HFFc6 (cell line): ENCODE data around the gene MEGF9. TPM values are rescaled to one million over a fixed set of nuclear protein-coding genes. Genes with fewer than 3 reads are reported as not detected.

ENCODE experiments used
- DNase-seq: peaks from one replicate; pipeline ENCODE4 v3.0.0-alpha.2; 2018
- H3K27ac Mint-ChIP-seq: 2 replicates; pipeline ENCODE4 v1.8.0; 2020; ENCODE audit warnings: mild to moderate bottlenecking, mixed read lengths
- H3K27me3 Mint-ChIP-seq: 2 replicates; pipeline ENCODE4 v1.8.0; 2021; ENCODE audit warnings: mild to moderate bottlenecking, moderate library complexity, mixed read lengths; ENCODE audit not compliant: insufficient read depth
- H3K36me3 Mint-ChIP-seq: 2 replicates; pipeline ENCODE4 v1.8.0; 2021; ENCODE audit warnings: low read depth, mixed read lengths
- H3K4me1 Mint-ChIP-seq: 2 replicates; pipeline ENCODE4 v1.8.0; 2020; ENCODE audit warnings: low read depth, mixed read lengths
- H3K4me3 Mint-ChIP-seq: 2 replicates; pipeline ENCODE4 v1.8.0; 2020; ENCODE audit warnings: mild to moderate bottlenecking, moderate library complexity, mixed read lengths
- H3K9me3 Mint-ChIP-seq: 2 replicates; pipeline ENCODE4 v1.8.0; 2020; ENCODE audit warnings: mild to moderate bottlenecking, mixed read lengths
- total RNA-seq, 6 experiments: library from RNA; stranded (reverse); fragmentation: NEBNext Ultra II Directional; extraction: Animal tissue kit (Norgen Biotek cat#: 25700); gene quantifications; 2 replicates in 1 of 6; 3 replicates in 5 of 6; pipeline ENCODE4 v1.2.3, GENCODE V29; 2021
- TF ChIP-seq, protein P1 (sequence below): fragments of 200-600 bp; sonication (generic); IDR thresholded peaks from 2 replicates; pipeline ENCODE4 v1.5.0; 2021; ENCODE audit warnings: antibody characterized with exemption, mild to moderate bottlenecking

The MEGF9 gene
- total RNA-seq, 6 experiments from 2014 or later = 5.1 to 9.8 (median 8.8) TPM

- Mint-ChIP-seq H3K4me1 (peaks cover 10% of the 10 kb centered on the region), H3K27me3 (peaks cover 3% of the 10 kb centered on the region), H3K27ac (no peak overlapping the region), H3K36me3 (no peaks in the 10 kb centered on the region), H3K4me3 (no peak overlapping the region), H3K9me3 (no peaks in the 10 kb centered on the region)
- no peak for DNase-seq
- TF ChIP-seq, protein P1, sequence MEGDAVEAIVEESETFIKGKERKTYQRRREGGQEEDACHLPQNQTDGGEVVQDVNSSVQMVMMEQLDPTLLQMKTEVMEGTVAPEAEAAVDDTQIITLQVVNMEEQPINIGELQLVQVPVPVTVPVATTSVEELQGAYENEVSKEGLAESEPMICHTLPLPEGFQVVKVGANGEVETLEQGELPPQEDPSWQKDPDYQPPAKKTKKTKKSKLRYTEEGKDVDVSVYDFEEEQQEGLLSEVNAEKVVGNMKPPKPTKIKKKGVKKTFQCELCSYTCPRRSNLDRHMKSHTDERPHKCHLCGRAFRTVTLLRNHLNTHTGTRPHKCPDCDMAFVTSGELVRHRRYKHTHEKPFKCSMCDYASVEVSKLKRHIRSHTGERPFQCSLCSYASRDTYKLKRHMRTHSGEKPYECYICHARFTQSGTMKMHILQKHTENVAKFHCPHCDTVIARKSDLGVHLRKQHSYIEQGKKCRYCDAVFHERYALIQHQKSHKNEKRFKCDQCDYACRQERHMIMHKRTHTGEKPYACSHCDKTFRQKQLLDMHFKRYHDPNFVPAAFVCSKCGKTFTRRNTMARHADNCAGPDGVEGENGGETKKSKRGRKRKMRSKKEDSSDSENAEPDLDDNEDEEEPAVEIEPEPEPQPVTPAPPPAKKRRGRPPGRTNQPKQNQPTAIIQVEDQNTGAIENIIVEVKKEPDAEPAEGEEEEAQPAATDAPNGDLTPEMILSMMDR = no peak
These were observed 126.9 kb downstream of the MEGF9 start for GRCh38 chr9:120587328-120587727.

DNA sequence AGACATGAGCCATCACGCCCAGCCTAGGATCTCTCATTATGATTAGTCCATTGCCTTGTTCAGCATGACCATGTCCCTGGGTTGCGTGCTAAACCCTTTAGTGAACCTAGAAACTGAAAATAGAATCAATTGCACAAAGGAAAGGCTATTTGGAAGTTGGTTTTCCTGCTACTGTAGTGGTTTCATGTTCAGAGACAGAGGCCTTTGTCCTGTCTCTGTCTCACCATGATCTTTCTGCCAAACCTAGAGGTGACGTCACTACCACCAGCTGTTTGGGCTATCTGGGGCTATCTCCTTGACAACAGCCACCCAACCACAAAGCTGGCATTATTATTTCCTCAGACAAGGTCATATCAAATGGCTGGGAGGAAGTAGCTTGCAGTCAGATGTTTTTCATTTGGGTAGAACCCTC, 130.3 kb downstream of the MEGF9 start:
- no peak overlapping the region for H3K4me3 Mint-ChIP-seq

GRCh38 chr9:120580051-120580896, 134.0 kb downstream of the MEGF9 start, which contains the start of gene CDK5RAP2:
CDK5RAP2 (minus strand) TSS chr9:120580167; CDS start chr9:120579978, 189 bp downstream.
- peaks cover 42% of the 10 kb centered on the region for H3K4me1 Mint-ChIP-seq
- H3K36me3 Mint-ChIP-seq = peaks cover 6% of the 10 kb centered on the region
- DNase-seq = peak; percentile 97
- no peaks in the 10 kb centered on the region for H3K9me3 Mint-ChIP-seq
- H3K27me3 Mint-ChIP-seq = peaks cover 3% of the 10 kb centered on the region; the same call in 1 of the 2 replicates
- H3K27ac Mint-ChIP-seq = peak within 1 kb of the TSS; percentile 96
- TF ChIP-seq, protein P1 = no peak
- H3K4me3 Mint-ChIP-seq = peak within 1 kb of the TSS; percentile 99

More for the DNA sequence above, 130.3 kb downstream of the MEGF9 start:
- TF ChIP-seq, protein P1 = no peak
- peaks cover 6% of the 10 kb centered on the region for H3K36me3 Mint-ChIP-seq
- H3K4me1 Mint-ChIP-seq = peaks cover 28% of the 10 kb centered on the region
- H3K27ac Mint-ChIP-seq = peak overlapping the region; percentile 73
- peak; percentile 85 for DNase-seq
- peaks cover 3% of the 10 kb centered on the region; the same call in 1 of the 2 replicates for H3K27me3 Mint-ChIP-seq
- no peaks in the 10 kb centered on the region for H3K9me3 Mint-ChIP-seq

GRCh38 chr9:120579139-120580050, 134.9 kb downstream of the MEGF9 start:
- DNase-seq = peak; percentile 1
- peaks cover 6% of the 10 kb centered on the region for H3K36me3 Mint-ChIP-seq

DNA sequence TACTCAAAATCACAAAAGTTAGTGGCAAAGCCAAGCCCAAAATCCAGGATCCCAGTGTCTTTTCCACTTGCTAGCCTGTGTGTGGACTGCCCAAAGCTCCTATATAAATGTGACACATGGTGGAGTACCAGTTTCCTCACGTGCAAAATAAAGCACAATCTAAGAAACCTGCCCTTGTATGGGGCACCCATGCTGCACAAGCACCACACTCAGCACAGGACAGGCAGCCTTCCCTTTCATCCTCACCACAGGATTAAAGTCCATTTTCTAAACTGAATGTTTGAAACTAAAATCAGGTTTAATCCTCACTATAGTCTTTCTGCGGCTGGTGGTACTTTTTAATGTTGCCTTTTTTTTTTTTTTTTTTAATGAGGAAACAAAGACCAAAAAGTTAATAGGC, 139.8 kb downstream of the MEGF9 start:
- Mint-ChIP-seq H3K27ac (no peak overlapping the region; the same call in 1 of the 2 replicates), H3K27me3 (no peaks in the 10 kb centered on the region; the same call in 1 of the 2 replicates), H3K36me3 (peaks cover 8% of the 10 kb centered on the region), H3K4me1 (peaks cover 29% of the 10 kb centered on the region), H3K9me3 (no peaks in the 10 kb centered on the region), H3K4me3 (no peak overlapping the region)
- no peak for DNase-seq
- TF ChIP-seq, protein P1 = no peak

More at GRCh38 chr9:120579139-120580050, 134.9 kb downstream of the MEGF9 start:
- TF ChIP-seq, protein P1 = no peak
- Mint-ChIP-seq H3K27me3 (no peaks in the 10 kb centered on the region; the same call in 1 of the 2 replicates), H3K9me3 (no peaks in the 10 kb centered on the region), H3K4me3 (peak overlapping the region; percentile 99), H3K27ac (peak overlapping the region; percentile 96), H3K4me1 (peaks cover 42% of the 10 kb centered on the region)
